HG03095 (cell line): ENCODE data around the gene GFOD2.
A peak's percentile ranks its signal among the peaks of the same experiment; 100 is the strongest.
"Not testable (repeated sequence)": the region's sequence is repeated elsewhere in the genome, so short reads cannot be mapped to it uniquely, and the experiment has no call there.

ENCODE experiments used
- ATAC-seq: cut with Tn5 transposase; IDR thresholded peaks from one replicate; pipeline ENCODE4 v1.9.1; 2021; ENCODE audit warnings: moderate library complexity; ENCODE audit not compliant: unreplicated experiment

Gene GFOD2

GRCh38 chr16:67719048-67719777 is at the start of gene GFOD2:
TSS of gene GFOD2 (minus strand) at chr16:67719316. CDS start at chr16:67685715, 33,601 bp downstream.
- ATAC-seq = peak; percentile 66

- ATAC-seq = no peak
Observed at GRCh38 chr16:67767953-67768352, 48.8 kb upstream of the GFOD2 start.

- no peak for ATAC-seq
Observed at GRCh38 chr16:67766291-67766690, 47.2 kb upstream of the GFOD2 start.

DNA sequence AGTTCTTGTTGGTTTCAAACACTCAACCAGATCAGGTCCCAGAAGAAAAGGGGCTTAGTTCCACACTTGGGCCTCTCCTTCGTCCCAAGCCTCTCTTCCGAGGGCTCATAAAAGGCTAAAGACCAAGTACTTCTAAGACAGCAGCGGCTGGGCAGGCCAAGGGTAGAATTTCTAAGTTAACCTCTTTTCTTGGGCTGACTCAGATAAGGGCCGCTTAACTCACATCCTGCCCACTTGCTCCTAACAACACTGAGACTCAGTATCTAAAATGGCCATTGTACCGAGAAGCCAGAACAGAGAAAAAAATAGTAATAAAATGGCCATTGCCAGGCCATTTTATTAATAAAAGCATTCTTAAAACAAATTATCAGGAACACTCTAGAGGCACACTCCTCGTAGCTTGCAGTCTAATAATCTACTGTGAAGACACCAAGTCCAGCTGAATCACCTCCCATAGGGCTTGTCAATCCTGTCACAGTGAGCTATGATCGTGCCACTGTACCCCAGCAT is 45.1 kb upstream of the GFOD2 start:
- ATAC-seq = no peak

GRCh38 chr16:67763066-67763465 is 44.0 kb upstream of the GFOD2 start:
- no peak for ATAC-seq

DNA sequence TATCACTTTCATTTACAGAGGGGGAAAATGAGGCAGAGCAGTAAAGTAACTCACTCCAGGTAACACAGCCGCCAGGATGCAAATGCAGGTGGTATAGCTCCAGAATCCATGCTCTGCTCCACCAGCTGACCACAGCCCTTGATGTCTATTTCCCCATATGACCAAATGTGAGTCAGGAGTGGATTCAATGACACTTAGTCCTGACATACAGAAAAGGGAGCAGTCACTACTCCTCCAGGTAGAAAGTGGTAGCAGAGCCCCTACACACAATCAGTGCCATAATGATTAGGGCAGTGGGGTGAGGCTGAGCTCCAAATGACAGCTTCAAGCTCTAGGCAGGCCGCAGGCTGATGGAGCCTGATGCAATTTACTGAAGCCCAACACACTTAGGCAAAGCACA is 43.3 kb upstream of the GFOD2 start:
- ATAC-seq = no peak

DNA sequence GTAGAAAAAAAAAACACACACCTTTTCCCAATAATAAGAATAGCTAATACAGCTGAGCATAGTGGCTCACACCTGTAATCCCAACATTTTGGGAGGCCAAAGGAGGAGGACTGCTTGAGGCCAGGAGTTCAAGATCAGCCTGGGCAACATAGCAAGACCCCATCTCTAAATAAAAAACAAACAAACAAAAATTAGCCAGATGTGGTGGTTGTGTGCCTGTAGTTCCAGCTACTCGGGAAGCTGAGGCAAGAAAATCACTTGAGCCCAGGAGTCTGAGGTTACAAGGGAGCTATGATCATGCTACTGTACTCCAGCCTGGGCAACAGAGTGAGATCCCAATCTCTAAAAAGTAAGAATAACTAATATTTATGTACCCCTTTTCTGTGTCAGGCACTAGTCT is 42.8 kb upstream of the GFOD2 start:
- ATAC-seq = no peak

DNA sequence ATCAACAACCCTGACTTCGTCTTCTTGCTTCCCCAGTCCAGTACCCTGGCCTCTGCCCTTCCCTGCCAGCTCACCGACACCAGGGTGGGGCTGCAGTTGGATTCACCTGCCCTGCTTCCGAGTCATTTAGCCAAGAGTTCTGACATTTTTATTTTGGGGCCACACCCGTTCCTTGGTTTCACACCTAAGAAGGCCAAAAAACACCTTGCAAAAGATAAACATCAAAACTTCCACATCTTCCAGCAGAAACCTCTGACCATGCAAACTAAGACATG is 41.8 kb upstream of the GFOD2 start:
- no peak for ATAC-seq

DNA sequence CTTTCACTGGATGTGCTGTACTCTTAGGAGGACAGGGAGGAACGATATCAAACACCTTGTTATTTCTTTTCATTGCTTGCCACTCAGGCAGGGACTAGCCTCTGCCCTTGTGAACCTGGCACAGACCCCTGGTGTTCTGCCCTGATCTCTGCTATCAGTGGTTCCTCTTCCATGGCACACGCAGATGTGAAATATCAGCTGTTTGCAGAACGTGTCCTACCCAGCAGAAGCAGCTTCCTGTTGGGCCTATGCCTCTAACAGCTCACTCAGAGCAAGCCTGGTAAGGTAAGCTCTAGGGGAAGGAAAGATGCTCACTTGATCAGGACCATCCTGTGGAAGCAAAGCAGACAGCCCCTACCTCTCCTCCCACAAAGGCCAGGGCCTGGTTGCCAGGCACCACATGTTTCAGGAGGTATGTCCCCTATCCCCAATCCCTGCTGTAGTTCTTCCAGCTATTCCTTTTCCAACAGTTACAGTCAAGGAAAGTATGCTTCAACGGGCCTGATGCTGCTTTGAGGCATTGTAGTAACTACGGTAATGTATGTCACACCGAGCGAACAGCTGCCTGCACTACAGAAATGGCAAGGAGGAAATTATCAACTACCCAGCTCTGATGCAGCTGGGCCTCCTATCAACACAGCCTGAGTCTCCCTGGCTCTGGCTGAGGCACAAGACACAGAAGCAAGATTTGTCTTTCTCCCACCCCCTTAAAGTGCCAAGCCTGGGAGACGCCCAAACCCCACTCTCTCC is 41.3 kb upstream of the GFOD2 start:
- no peak for ATAC-seq

GRCh38 chr16:67758966-67759365 is 39.9 kb upstream of the GFOD2 start:
- no peak for ATAC-seq

DNA sequence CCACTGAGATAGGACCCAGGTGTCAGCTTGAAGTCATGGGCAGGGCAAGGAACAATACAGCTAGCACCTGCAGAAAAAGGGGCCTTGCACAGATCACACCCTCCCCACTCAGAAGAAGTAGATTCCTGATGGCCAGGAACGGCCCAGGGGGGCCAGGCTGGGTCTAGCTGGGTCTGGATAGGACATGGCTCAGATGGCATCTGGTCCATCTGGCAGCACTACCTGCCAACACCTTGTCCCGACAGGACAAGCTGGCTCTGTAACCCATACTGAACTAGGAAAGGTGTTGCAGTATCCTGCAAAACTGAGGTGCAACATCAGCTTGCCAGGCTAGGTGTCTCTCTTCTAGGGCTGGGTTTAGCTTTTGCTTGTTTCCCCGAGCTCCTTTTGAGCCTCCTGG is 38.9 kb upstream of the GFOD2 start:
- no peak for ATAC-seq

- ATAC-seq = no peak
Observed at GRCh38 chr16:67752641-67753040, 33.5 kb upstream of the GFOD2 start.

DNA sequence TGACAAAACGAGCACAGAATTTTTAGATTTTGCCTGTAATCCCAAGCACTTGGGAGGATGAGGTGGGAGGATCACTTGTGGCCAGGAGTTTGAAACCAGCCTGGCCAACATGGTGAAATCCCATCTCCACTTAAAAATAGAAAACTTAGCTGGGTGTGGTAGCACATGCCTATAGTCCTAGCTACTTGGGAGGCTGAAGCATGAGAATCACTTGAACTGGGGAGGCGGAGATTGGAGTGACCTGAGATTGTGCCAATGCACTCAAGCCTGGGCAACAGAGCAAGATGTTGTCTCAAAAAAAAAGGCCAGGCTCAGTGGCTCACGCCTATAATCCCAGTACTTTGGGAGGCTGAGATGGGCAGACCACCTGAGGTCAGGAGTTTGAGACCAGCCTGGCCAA is 32.2 kb upstream of the GFOD2 start:
- ATAC-seq = not testable (repeated sequence)

GRCh38 chr16:67750466-67750865 is 31.4 kb upstream of the GFOD2 start:
- ATAC-seq = peak; percentile 72

DNA sequence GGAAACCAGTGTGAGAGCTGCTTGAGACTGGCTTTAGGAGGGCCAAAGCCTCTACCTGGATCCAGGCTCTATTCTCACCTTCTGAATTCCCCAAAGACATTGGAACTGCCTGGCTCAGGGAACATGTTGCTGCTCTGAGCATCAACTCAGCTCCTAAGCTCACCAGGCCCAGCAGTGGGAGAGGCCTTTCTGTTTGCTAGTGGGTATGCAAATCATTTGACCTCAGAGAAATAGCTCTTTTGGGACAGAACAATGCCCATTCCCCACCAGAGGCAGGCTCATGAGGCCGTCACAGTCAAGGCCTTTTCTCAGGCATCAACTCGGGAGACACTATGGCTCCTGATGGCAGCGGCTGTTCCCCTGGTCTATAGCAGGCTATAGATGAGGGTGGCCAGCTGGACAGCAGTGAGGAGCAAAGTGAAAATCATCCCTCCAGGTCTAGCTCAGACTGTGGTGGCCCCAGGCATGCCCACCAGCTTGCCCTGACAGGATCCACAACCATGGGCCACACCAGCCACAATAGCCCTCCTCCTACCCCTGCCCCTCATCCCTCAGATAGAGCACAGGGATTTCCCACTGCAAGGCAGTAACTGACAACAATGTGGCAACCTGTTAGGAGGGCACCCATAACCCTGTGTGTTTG is 30.4 kb upstream of the GFOD2 start:
- ATAC-seq = no peak

DNA sequence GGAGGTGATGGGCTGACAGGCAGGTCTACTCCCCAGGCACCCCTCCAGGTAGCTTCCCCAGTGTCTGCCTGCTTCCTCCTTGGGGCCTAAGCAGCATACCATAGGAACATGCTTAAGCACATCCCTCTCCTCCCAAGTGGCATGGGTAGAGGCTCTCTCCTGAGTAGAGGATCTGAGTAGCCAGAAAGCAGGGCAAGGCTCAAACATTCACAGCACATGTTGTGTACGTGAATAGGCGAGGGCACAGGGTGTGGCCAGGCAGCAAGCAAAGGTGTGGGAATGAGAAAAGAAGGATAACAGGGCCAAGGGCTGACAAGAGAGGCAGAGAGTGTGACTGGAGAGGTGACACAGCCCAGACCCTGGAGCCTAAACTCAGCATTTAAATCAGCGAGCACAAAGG is 29.7 kb upstream of the GFOD2 start:
- ATAC-seq = no peak

DNA sequence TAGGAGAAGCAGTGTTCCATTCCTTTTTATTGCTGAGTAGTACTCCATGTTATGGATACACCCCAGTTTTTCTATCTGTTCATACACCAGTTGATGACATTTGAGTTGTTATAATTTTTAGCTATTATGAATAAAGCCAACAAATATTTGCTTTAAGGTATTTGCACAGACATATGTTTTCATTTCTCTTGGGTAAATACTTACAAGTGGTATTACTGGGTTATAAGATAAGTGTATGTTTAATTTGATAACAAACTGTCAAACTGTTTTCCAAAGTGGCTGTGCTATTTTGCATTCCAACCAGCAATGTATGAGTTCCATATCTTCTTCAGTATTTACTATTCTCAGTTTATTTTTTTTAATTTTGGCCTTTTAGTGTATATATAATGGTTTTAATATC is 27.7 kb upstream of the GFOD2 start:
- no peak for ATAC-seq

GRCh38 chr16:67741118-67741517 is 22.0 kb upstream of the GFOD2 start:
- ATAC-seq = no peak

DNA sequence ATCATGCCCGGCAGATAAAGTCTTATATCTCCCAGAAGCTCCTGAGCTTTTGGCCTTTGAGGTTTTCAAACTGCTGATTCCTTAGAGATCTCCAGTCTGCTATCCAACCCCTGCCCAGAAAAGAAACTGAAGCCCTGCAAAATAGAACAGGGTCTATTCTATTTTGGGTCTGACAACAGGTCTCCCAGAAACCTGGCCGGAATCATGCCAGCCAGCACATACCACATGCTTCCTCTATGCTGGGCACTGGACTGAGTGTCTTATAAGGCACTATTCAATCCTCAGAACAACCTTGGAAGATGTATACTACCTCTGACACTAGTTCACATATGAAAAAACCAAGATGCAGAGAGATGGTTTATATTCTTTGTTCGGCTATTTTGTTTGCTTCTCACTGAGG is 21.3 kb upstream of the GFOD2 start:
- no peak for ATAC-seq

DNA sequence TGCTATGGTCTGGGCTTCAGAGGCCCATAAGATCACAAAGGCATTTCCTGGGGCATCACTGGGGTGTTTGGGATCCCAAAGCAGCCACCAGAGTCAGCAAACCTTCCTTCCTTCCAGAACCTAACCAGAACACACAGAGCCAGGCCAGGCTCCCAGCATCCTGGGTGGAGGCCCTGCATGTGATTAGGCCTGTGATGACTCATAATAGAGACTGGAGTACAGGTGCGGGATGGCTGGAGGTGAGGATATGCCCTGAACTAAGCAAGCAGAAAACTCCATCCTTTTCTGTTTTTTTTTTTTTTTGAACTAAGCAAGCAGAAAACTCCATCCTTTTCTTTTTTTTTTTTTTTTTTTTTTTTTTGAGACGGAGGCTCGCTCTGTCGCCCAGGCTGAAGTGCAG is 17.7 kb upstream of the GFOD2 start:
- ATAC-seq = no peak

- no peak for ATAC-seq
Observed at GRCh38 chr16:67734731-67735201, 15.7 kb upstream of the GFOD2 start.
